Effector memory CD8-positive, alpha-beta T cell (primary cell): ENCODE results near the gene SLC1A2.
A peak's percentile ranks its signal among the peaks of the same experiment; 100 is the strongest.

Source experiments
- ATAC-seq: fragments of 150-1000 bp; cut with Tn5 transposase; replicated peaks from 2 replicates; pipeline ENCODE4 v1.10.0; 2021; ENCODE audit warnings: mild to moderate bottlenecking, moderate library complexity
- DNase-seq, 3 experiments: peaks; one replicate each; pipeline ENCODE4 v3.0.0; 2021
- H3K27ac Mint-ChIP-seq, 2 donors: one replicate each; pipeline ENCODE4 v1.8.0; 2022; ENCODE audit warnings: mild to moderate bottlenecking in 2 of 2, mixed read lengths in 2 of 2, moderate library complexity in 2 of 2
- H3K27me3 Mint-ChIP-seq, 2 donors: one replicate each; pipeline ENCODE4 v1.8.0; 2022; ENCODE audit warnings: mixed read lengths in 2 of 2
- H3K36me3 Mint-ChIP-seq: one replicate; pipeline ENCODE4 v1.8.0; 2022; ENCODE audit warnings: mild to moderate bottlenecking, moderate library complexity, mixed read lengths; ENCODE audit not compliant: insufficient read depth
- H3K4me1 Mint-ChIP-seq, 2 donors: one replicate each; pipeline ENCODE4 v1.8.0; 2022; ENCODE audit warnings: low read depth in 2 of 2, mixed read lengths in 2 of 2
- H3K4me3 Mint-ChIP-seq, 2 donors: one replicate each; pipeline ENCODE4 v1.8.0; 2022; ENCODE audit warnings: mild to moderate bottlenecking in 2 of 2, mixed read lengths in 2 of 2, moderate library complexity in 2 of 2
- H3K9me3 Mint-ChIP-seq, 2 donors: one replicate each; pipeline ENCODE4 v1.8.0; 2022; ENCODE audit warnings: mixed read lengths in 2 of 2

The SLC1A2 gene

GRCh38 chr11:35381709-35382322, 37.5 kb downstream of the SLC1A2 start:
- no peaks in the 10 kb centered on the region for H3K9me3 Mint-ChIP-seq
- DNase-seq: no peak
- no peak overlapping the region for H3K4me3 Mint-ChIP-seq
- ATAC-seq: no peak
- H3K27me3 Mint-ChIP-seq: peaks cover 0 to 10% of the 10 kb centered on the region in 2 donors
- H3K27ac Mint-ChIP-seq: no peak overlapping the region
- no peaks in the 10 kb centered on the region for H3K36me3 Mint-ChIP-seq
- no peaks in the 10 kb centered on the region for H3K4me1 Mint-ChIP-seq

- Mint-ChIP-seq H3K9me3 (no peaks in the 10 kb centered on the region), H3K4me1 (no peaks in the 10 kb centered on the region), H3K27me3 (peaks cover 0 to 10% of the 10 kb centered on the region in 2 donors), H3K4me3 (no peak overlapping the region), H3K36me3 (no peaks in the 10 kb centered on the region), H3K27ac (no peak overlapping the region)
- ATAC-seq (no peak), DNase-seq (no peak)
Measured at GRCh38 chr11:35380603-35381002, 38.8 kb downstream of the SLC1A2 start.

GRCh38 chr11:35377262-35377661, 42.1 kb downstream of the SLC1A2 start:
- DNase-seq (no peak), ATAC-seq (no peak)
- H3K4me1 Mint-ChIP-seq: peaks cover 7 to 8% of the 10 kb centered on the region in 2 donors
- no peaks in the 10 kb centered on the region for H3K36me3 Mint-ChIP-seq
- H3K27me3 Mint-ChIP-seq: peaks cover 0 to 10% of the 10 kb centered on the region in 2 donors
- H3K27ac Mint-ChIP-seq: no peak overlapping the region
- H3K9me3 Mint-ChIP-seq: no peaks in the 10 kb centered on the region
- no peak overlapping the region for H3K4me3 Mint-ChIP-seq

GRCh38 chr11:35376613-35377012, 42.7 kb downstream of the SLC1A2 start:
- Mint-ChIP-seq H3K27ac (no peak overlapping the region), H3K36me3 (no peaks in the 10 kb centered on the region), H3K9me3 (no peaks in the 10 kb centered on the region), H3K4me3 (no peak overlapping the region), H3K27me3 (peaks cover 0 to 10% of the 10 kb centered on the region in 2 donors), H3K4me1 (peaks cover 7 to 8% of the 10 kb centered on the region in 2 donors)
- DNase-seq: no peak
- ATAC-seq: no peak

GRCh38 chr11:35376118-35376510, 43.2 kb downstream of the SLC1A2 start:
- Mint-ChIP-seq H3K27me3 (peaks cover 0 to 10% of the 10 kb centered on the region in 2 donors), H3K9me3 (no peaks in the 10 kb centered on the region), H3K4me3 (no peak overlapping the region), H3K4me1 (peaks cover 7 to 8% of the 10 kb centered on the region in 2 donors), H3K27ac (no peak overlapping the region), H3K36me3 (no peaks in the 10 kb centered on the region)
- DNase-seq (no peak), ATAC-seq (no peak)

- peaks cover 0 to 10% of the 10 kb centered on the region in 2 donors for H3K27me3 Mint-ChIP-seq
- H3K4me3 Mint-ChIP-seq: no peak overlapping the region
- H3K9me3 Mint-ChIP-seq: no peaks in the 10 kb centered on the region
- H3K27ac Mint-ChIP-seq: no peak overlapping the region
- no peak for DNase-seq
- no peaks in the 10 kb centered on the region for H3K36me3 Mint-ChIP-seq
- H3K4me1 Mint-ChIP-seq: peaks cover 7 to 8% of the 10 kb centered on the region in 2 donors
- no peak for ATAC-seq
Measured at GRCh38 chr11:35375332-35376117, 43.8 kb downstream of the SLC1A2 start.

- peaks cover 7 to 8% of the 10 kb centered on the region in 2 donors for H3K4me1 Mint-ChIP-seq
- H3K27ac Mint-ChIP-seq: peak overlapping the region in 1 of 2 donors; percentile 21
- DNase-seq: no peak
- no peaks in the 10 kb centered on the region for H3K9me3 Mint-ChIP-seq
- H3K36me3 Mint-ChIP-seq: no peaks in the 10 kb centered on the region
- H3K4me3 Mint-ChIP-seq: no peak overlapping the region
- peak; percentile 39 for ATAC-seq
- H3K27me3 Mint-ChIP-seq: peaks cover 0 to 3% of the 10 kb centered on the region in 2 donors
Measured at GRCh38 chr11:35373284-35373933, 45.9 kb downstream of the SLC1A2 start.

GRCh38 chr11:35372565-35373283, 46.6 kb downstream of the SLC1A2 start:
- Mint-ChIP-seq H3K9me3 (no peaks in the 10 kb centered on the region), H3K27me3 (no peaks in the 10 kb centered on the region), H3K36me3 (no peaks in the 10 kb centered on the region), H3K4me3 (no peak overlapping the region), H3K27ac (peak overlapping the region in 1 of 2 donors; percentile 21), H3K4me1 (peaks cover 7 to 8% of the 10 kb centered on the region in 2 donors)
- ATAC-seq (no peak), DNase-seq (no peak)

- peaks cover 2% of the 10 kb centered on the region for H3K36me3 Mint-ChIP-seq
- H3K4me1 Mint-ChIP-seq: peaks cover 1 to 4% of the 10 kb centered on the region in 2 donors
- ATAC-seq: no peak
- no peak overlapping the region for H3K4me3 Mint-ChIP-seq
- H3K27me3 Mint-ChIP-seq: peaks cover 22 to 36% of the 10 kb centered on the region in 2 donors
- peaks cover 0 to 1% of the 10 kb centered on the region in 2 donors for H3K9me3 Mint-ChIP-seq
- H3K27ac Mint-ChIP-seq: no peak overlapping the region
- no peak for DNase-seq
Measured at GRCh38 chr11:35367491-35367890, 51.9 kb downstream of the SLC1A2 start.

- H3K36me3 Mint-ChIP-seq: peaks cover 2% of the 10 kb centered on the region
- H3K9me3 Mint-ChIP-seq: peaks cover 0 to 1% of the 10 kb centered on the region in 2 donors
- H3K4me1 Mint-ChIP-seq: peaks cover 1 to 4% of the 10 kb centered on the region in 2 donors
- H3K27me3 Mint-ChIP-seq: peaks cover 22 to 36% of the 10 kb centered on the region in 2 donors
- DNase-seq (no peak), ATAC-seq (no peak)
- no peak overlapping the region for H3K27ac Mint-ChIP-seq
- H3K4me3 Mint-ChIP-seq: no peak overlapping the region
Measured at GRCh38 chr11:35366798-35367197, 52.6 kb downstream of the SLC1A2 start.

- Mint-ChIP-seq H3K36me3 (peaks cover 2% of the 10 kb centered on the region), H3K27ac (no peak overlapping the region), H3K4me1 (peaks cover 1 to 4% of the 10 kb centered on the region in 2 donors), H3K4me3 (no peak overlapping the region), H3K9me3 (peaks cover 0 to 1% of the 10 kb centered on the region in 2 donors), H3K27me3 (peaks cover 22 to 36% of the 10 kb centered on the region in 2 donors)
- ATAC-seq (no peak), DNase-seq (no peak)
Measured at GRCh38 chr11:35365961-35366360, 53.4 kb downstream of the SLC1A2 start.

- peaks cover 22 to 37% of the 10 kb centered on the region in 2 donors for H3K27me3 Mint-ChIP-seq
- peaks cover 2% of the 10 kb centered on the region for H3K36me3 Mint-ChIP-seq
- peaks cover 1 to 4% of the 10 kb centered on the region in 2 donors for H3K4me1 Mint-ChIP-seq
- H3K9me3 Mint-ChIP-seq: peaks cover 0 to 1% of the 10 kb centered on the region in 2 donors
- no peak for ATAC-seq
- H3K4me3 Mint-ChIP-seq: no peak overlapping the region
- DNase-seq: no peak
- no peak overlapping the region for H3K27ac Mint-ChIP-seq
Measured at GRCh38 chr11:35365395-35365794, 54.0 kb downstream of the SLC1A2 start.
